ENCODE measurements around the gene SDR9C7.
"Not testable (repeated sequence)": the region's sequence is repeated elsewhere in the genome, so short reads cannot be mapped to it uniquely, and the experiment has no call there.

Gene SDR9C7

DNA sequence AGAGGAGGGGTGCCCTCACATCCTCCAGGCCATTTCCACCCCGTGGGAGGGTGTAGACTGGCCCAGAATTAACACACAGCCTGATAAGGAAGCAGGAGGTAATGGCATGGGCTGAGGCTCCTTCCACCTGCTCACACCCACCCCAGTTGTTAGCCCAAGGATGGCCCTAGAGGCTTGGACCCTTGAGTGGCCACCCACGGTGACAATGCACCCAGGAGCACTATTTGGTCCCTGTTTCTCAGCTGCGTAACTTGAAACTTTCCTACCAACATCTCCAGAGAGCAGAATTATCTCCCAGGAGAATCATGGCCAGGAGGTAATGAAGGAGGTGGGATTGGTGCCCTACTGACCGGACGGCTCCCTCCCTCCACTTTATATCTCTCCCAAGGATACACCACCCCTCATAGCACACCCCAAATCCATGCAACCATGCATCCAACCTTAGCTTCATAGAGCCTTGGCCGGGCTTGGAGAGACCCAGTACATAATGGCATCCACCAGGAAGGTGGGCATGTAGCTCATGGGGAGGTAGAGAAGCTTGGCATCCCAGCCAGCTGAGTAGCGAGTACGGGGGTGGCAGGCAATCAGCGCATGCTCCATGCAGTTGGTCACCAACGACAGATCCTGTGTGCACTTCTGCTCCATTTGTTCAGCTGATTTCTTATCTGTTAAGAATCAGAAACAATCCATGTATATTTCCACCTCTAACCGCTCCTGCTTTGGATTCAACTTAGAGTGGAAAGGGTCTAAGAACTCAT lies 17.6 kb upstream of the SDR9C7 start:
- no peak for DNase-seq

GRCh38 chr12:56948881-56949280 lies 14.7 kb upstream of the SDR9C7 start:
- DNase-seq = no peak

GRCh38 chr12:56948457-56948777 lies 14.2 kb upstream of the SDR9C7 start:
- no peak for DNase-seq

DNA sequence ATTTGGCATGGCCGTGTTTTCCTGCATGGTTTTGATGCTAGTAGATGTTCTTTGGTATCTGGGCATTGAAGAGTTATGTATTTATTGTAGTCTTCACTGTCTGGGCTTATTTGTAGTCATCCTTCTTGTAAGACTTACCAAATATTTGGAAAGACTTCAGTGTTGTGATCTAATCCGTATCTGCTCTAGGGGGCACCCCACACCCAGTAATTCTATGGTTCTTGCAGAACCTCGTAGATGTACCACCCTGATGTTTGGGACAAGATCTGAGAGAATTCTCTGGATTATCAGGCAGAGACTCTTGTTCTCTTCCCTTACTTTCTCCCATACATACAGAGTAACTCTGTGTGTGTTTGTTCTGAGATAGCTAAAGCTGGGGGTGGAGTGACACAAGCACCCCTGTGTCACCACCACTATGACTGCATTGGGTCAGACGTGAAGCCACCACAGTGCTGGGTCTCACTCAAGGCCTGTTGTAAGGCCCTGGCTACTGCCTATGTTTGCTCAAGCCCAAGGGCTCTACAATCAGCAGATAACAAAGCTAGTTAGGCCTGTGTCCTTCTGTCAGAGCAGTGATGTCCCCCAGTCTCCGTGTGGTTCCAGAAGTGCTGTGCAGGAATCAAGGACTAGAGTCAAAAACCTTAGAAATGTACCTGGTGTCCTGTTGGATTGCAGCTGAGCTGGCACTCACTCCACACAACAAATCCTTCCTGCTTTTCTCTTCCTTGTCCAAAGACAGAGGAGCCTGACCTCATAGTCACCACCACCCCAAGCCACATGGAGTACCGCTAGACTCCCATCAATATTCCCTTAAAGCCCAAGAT lies 13.6 kb upstream of the SDR9C7 start:
- DNase-seq = no peak

DNA sequence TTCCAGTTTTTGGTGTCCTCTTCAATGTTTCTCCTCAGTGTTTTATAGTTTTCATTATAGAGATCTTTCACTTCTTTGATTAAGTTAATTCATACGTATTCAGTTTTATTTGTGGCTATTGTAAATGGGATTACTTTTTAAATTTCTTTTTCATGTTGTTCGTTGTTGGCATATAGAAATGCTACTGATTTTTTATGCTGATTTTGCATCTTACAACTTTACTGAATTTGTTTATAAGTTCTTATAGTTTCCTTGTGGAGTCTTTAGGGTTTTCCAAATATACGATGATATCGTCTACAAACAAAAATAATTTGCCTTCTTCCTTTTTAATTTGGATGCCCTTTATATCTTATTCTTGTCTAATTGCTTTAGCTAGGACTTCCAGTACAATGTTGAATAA lies 9.7 kb upstream of the SDR9C7 start:
- no peak for DNase-seq

DNA sequence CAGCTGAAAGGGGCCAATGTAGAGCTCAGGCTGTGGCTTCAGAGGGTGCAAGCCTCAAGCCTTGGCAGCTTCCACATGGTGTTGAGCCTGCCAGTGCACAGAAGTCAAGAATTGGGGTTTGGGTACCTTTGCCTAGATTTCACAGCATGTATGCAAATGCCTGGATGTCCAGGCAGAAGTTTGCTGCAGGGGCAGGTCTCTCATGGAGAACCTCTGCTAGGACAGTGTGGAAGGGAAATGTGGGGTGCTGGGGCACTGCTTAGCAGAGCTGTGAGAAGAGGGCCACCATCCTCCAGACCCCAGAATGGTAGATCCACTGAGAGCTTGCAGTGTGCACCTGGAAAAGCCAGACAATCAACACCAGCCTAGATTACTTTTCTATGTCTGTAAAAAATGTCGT lies 9.2 kb upstream of the SDR9C7 start:
- DNase-seq = not testable (repeated sequence)

GRCh38 chr12:56941299-56942017 lies 7.2 kb upstream of the SDR9C7 start:
- peak in 1 of 2 donors; percentile 50 for DNase-seq

DNA sequence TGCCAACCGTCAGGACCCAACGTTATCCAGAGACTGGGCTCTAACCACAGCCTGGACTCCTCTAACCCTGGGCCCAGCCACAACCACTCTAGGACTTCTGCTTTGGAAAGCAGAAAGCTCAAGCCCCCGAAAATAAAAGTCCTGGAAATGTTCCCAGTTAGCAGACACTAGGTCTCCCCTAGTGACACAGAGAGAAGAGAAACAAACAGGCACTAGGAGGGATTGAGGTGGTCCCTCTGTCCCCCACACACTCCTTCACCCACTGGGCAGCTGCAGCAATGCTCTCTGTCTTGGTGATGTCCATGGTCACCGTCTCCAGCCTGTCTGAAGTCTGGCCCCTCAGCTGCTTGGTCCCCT lies 6.7 kb upstream of the SDR9C7 start:
- not testable (repeated sequence) for DNase-seq

DNA sequence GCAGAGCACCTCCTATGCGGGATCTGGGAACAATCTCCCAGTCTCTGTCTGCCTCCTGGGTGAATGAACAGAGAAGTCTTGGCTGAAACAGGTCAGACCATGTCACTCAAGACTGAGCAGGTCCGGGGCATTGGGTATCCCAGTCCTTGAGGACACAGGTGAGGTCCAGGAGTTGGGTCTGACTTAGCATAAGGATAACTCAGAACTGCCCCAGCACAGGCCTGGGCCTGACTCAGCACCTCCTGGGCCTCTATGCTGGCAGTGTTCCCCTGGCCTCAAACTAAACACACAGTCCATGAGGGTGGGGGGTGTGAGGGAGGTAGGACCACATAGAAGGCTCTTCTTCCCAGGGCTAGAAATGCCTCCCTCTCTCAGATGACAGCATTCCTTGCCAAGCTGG lies 1.5 kb upstream of the SDR9C7 start:
- no peak for DNase-seq

GRCh38 chr12:56935157-56935556 lies 949 bp upstream of the SDR9C7 start:
- no peak for DNase-seq

GRCh38 chr12:56932867-56933266 lies 1.3 kb downstream of the SDR9C7 start:
- DNase-seq = no peak

DNA sequence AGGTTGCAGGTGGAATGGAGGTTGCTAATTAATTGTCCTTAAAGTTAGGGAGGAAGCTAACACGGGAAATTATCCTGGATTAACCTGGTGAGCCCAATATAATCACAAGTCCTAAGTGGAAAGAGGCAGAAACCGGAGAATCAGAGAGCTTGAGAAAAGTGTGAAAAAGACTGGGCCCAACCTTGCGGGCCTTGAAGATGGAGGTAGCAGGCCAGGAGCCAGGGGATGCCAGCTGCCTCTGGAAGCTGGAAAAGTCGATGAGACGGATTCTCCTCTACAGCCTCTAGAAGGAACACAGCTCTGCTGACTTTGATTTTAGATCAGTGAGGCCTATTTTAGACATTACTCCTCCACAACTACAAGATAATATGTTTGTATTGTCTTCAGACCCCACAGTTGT lies 2.1 kb downstream of the SDR9C7 start:
- no peak for DNase-seq

DNA sequence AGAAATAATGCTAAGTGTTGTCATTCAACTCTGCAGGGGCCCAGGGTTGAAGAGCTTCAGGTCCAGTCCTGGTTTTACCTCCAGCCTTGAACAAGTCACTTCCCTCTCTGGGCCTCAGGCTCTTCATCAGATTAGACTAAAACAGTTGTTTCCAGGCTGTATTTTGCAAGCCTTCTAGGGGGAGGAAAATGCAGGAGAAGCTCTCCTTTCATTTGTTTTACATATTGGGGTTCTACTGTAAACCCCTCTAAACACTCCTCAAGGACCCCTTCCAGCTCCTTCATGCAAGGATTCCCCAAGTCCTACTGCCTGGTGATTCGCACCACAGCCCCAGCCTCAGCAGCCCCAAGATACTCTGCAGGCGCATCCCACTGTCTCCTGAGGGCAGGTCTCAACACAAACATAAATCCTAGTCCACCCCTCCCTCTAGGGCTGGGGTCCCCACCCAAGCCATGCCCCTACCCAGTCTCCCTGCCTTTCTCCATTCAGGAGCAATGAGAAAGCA lies 2.7 kb downstream of the SDR9C7 start:
- peak in 1 of 2 donors; percentile 66 for DNase-seq

- DNase-seq = no peak
Observed at GRCh38 chr12:56930241-56930640, 4.0 kb downstream of the SDR9C7 start.

- no peak for DNase-seq
Observed at GRCh38 chr12:56929780-56930179, 4.4 kb downstream of the SDR9C7 start.

- DNase-seq = no peak
Observed at GRCh38 chr12:56928262-56928661, 5.9 kb downstream of the SDR9C7 start.

- no peak for DNase-seq
Observed at GRCh38 chr12:56927281-56927680, 6.9 kb downstream of the SDR9C7 start.

DNA sequence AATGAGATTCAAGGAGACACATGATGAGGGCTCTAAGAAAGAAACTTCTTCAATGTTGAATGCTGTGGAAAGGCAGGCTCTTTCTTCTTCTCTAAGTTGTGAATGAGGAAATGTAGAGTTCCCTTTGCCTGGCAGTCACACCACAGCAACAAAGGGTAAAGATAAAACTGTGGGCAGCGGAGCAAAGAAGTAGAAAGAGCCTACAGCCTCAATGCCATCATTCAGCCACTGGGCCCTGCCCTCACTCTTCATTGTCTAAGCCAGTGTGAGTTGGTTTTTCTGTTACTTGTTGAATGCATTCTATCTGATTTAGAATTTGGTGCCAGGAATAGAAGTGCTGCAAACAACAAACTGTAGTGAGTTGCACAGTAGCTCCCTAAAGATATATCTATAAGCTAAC lies 12.2 kb downstream of the SDR9C7 start:
- DNase-seq = no peak

- no peak for DNase-seq
Observed at GRCh38 chr12:56921346-56921745, 12.9 kb downstream of the SDR9C7 start.

GRCh38 chr12:56918139-56918538 lies 16.1 kb downstream of the SDR9C7 start:
- not testable (repeated sequence) for DNase-seq

DNA sequence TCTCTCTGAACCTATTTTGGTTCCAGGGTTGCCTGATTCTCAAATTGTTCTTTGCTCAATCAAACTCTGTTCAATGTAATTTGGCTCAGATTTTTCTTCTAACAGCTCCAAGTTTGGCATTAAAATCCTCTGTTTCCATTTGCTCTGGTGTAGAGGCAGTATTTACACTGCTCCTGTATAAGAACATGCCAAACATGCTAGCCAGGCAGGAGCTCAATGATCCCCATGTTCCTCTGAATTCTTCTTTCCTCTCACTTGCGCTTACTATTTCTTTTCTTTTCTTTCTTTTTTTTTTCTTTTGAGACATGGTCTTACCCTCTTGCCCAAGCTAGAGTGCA lies 17.2 kb downstream of the SDR9C7 start:
- no peak for DNase-seq

DNA sequence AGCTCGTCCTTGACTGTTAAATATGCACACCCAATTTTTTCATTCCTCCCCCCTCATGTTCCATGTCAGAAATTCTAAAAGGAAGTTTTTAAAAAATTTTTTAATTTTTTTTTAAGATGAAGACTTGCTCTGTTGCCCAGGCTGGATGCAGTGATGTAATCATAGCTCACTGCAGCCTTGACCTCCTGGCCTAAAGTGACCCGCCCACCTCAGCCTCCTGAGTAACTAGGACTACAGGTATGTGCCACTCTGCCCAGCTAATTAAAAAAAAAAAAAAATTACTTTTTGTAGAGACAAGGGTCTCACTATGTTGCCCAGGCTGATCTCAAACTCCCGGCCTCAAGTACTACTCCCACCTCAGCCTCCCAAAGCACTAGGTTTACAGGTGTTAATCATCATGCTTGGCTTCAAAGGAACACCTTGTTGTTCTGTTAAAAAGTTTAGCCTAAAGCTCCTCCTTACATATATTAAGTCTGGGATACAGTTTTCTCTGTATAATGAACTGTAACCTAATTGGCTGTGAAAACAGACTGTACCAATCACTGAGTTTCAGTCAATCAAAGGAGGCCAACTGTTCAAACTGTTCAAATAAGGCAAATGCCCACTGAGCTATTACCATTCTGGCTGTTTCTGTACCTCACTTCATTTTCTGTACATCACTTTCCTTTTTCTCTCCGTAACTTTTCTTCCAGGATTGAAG lies 17.8 kb downstream of the SDR9C7 start:
- no peak for DNase-seq

GRCh38 chr12:56914724-56915123 lies 19.5 kb downstream of the SDR9C7 start:
- DNase-seq = no peak

All from bone marrow (tissue), 2 donors.